ENCODE data around the gene UBA6.
"Not testable (repeated sequence)": the region's sequence is repeated elsewhere in the genome, so short reads cannot be mapped to it uniquely, and the experiment has no call there.

UBA6 gene

DNA sequence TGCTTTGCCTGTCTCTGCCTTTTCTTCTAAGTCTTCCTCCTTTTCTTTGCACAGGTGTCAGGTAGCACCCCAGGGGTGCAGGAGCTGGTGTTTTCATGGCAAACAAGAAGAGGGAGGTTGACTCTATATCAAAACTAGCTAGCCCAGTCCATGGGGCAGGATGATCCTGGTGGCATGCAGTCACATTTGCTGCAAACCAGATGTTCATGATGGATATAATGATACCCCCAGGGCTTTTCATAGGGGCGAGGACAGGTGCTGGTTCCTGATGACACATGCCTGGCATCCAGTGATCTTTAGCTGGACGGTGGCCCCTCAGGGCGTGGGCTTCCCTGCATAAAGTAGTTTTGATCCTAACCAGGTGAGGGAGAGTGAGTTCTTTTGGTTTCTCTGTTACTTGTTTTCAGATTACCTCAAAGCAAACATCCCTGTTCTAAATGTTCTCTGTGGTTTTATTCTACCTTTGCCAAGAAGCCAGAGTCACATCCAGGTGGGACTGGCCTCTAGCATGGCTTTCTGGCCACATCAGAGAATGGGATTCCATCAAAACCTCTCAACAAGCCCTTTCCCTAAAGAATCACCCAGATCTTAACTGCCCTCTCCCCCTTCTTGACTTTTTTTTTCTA is 11.2 kb upstream of the UBA6 start:
- Histone ChIP-seq H3K27me3 (ENCODE audit: control insufficient read depth, insufficient read depth, low read length) (no peaks in the 10 kb centered on the region), H3K4me3 (ENCODE audit: low read length) (no peak overlapping the region), H3K27ac (ENCODE audit: low read depth, low read length) (no peak overlapping the region), H3K4me1 (ENCODE audit: control insufficient read depth, insufficient read depth, low read length) (no peaks in the 10 kb centered on the region), H3K9ac (ENCODE audit: low read length) (no peak overlapping the region), H3K36me3 (ENCODE audit: control insufficient read depth, insufficient read depth, low read length) (no peaks in the 10 kb centered on the region)

DNA sequence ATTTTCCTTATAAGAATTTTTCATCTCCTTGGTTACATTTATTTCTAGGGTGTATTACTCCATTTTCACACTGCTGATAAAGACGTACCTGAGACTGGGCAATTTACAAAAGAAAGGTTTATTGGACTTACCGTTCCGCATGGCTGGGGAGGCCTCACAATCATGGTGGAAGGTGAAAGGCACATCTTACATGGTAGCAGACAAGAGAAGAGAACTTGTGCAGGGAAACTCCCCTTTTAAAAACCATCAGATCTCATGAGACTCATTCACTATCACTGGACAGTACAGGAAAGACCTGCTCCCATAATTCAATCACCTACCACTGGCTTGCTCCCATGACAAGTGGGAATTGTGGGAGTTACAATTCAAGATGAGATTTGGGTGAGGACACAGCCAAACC is 5.7 kb upstream of the UBA6 start:
- H3K4me1 ChIP-seq (ENCODE audit: control insufficient read depth, insufficient read depth, low read length); H3K9ac ChIP-seq (ENCODE audit: low read length); H3K4me3 ChIP-seq (ENCODE audit: low read length); H3K36me3 ChIP-seq (ENCODE audit: control insufficient read depth, insufficient read depth, low read length); H3K27me3 ChIP-seq (ENCODE audit: control insufficient read depth, insufficient read depth, low read length); H3K27ac ChIP-seq (ENCODE audit: low read depth, low read length): not testable (repeated sequence)

DNA sequence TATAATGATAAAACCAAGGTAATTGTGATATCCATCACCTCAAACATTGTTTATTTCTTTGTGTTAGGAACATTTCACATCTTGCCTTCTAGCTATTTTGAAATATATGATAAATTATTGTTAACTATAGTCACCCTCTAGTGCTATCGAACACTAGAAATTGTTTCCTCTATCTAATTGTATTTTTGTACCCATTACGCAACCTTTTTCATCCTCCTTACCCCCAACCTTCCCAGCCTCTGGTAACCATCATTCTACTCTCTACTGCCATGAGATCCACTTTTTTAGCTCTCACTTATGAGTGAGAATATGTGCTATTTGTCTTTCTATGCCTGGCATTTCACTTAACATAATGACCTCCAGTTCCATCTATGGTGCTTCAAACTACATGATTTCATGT is 3.9 kb upstream of the UBA6 start:
- Histone ChIP-seq H3K36me3 (ENCODE audit: control insufficient read depth, insufficient read depth, low read length) (no peaks in the 10 kb centered on the region), H3K27me3 (ENCODE audit: control insufficient read depth, insufficient read depth, low read length) (no peaks in the 10 kb centered on the region), H3K9ac (ENCODE audit: low read length) (no peak overlapping the region), H3K27ac (ENCODE audit: low read depth, low read length) (no peak overlapping the region), H3K4me3 (ENCODE audit: low read length) (no peak overlapping the region), H3K4me1 (ENCODE audit: control insufficient read depth, insufficient read depth, low read length) (no peaks in the 10 kb centered on the region)

DNA sequence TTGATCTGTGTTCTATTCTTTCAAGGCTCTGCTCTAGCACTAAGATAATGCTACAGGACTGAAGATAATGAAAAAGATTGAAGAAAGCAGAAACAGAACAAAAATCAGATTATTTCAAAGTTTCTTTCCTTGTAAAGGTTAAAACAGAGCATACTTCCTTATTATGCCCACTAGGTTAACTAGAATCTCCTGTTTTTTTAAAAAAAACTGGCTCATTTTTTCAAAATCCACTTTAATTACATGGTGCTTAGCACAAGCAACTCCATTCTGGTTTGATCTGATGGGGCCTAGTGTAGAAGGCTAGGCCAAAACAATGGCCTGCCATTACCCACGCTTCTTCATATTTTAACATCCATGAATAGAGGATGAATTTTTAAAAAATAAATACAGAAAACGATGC is 1.2 kb upstream of the UBA6 start:
- no peaks in the 10 kb centered on the region for H3K36me3 ChIP-seq (ENCODE audit: control insufficient read depth, insufficient read depth, low read length)
- H3K27ac ChIP-seq (ENCODE audit: low read depth, low read length) = no peak overlapping the region
- H3K27me3 ChIP-seq (ENCODE audit: control insufficient read depth, insufficient read depth, low read length) = no peaks in the 10 kb centered on the region
- H3K4me1 ChIP-seq (ENCODE audit: control insufficient read depth, insufficient read depth, low read length) = no peaks in the 10 kb centered on the region
- no peak overlapping the region for H3K9ac ChIP-seq (ENCODE audit: low read length)
- no peak overlapping the region for H3K4me3 ChIP-seq (ENCODE audit: low read length)

DNA sequence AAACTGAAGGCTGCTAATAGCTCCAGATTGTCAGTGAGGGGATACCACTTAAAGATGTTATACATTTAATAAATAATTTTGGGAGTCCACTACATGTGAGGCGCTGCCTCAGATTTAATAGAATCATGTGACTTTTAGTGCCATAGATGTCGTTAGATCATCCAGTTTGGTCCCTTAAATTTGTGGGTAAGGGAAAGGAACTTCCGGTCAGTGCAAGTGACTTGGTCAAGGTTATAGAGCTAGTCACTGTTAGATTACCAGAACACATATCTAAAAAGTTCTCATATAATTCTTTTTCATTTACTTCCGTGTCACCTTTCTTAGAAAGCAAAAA is 529 bp upstream of the UBA6 start:
- Histone ChIP-seq H3K27ac (ENCODE audit: low read depth, low read length) (peak overlapping the region; percentile 83), H3K4me3 (ENCODE audit: low read length) (peak overlapping the region; percentile 70), H3K36me3 (ENCODE audit: control insufficient read depth, insufficient read depth, low read length) (no peaks in the 10 kb centered on the region), H3K9ac (ENCODE audit: low read length) (no peak overlapping the region), H3K4me1 (ENCODE audit: control insufficient read depth, insufficient read depth, low read length) (no peaks in the 10 kb centered on the region), H3K27me3 (ENCODE audit: control insufficient read depth, insufficient read depth, low read length) (no peaks in the 10 kb centered on the region)

DNA sequence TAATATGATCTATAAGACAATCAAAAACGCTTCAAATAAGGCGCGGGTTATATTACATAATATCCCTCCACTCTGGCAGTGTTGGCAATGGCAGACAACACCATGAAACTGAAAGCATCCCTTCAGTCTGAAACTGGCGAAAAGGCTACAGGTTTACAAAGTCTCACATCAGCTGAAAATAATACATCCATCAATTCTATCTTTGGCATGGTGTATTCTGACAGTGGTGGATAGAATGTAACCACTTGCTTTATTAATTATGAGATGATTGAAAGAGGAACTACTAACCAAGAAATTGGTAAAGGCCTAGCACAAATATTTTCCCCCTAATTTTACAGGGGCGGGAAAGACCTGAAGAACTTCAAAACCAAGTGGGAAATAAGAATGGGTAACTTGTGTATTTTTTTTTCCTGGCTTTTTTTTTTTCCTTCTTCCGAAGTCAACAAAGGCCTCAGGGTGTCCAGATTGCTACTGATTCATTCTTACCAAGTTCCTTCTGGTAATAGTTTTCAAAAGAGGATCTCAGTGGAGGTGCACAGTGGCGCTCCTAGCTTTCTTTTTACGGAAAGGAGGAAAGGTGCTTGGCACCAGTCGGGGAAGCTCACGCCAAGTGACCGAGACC is 728 bp downstream of the UBA6 start:
- peak overlapping the region; percentile 91 for H3K4me3 ChIP-seq (ENCODE audit: low read length)
- H3K27ac ChIP-seq (ENCODE audit: low read depth, low read length) = peak overlapping the region; percentile 83
- H3K9ac ChIP-seq (ENCODE audit: low read length) = peak overlapping the region; percentile 92
- H3K36me3 ChIP-seq (ENCODE audit: control insufficient read depth, insufficient read depth, low read length) = no peaks in the 10 kb centered on the region
- H3K27me3 ChIP-seq (ENCODE audit: control insufficient read depth, insufficient read depth, low read length) = no peaks in the 10 kb centered on the region
- no peaks in the 10 kb centered on the region for H3K4me1 ChIP-seq (ENCODE audit: control insufficient read depth, insufficient read depth, low read length)

DNA sequence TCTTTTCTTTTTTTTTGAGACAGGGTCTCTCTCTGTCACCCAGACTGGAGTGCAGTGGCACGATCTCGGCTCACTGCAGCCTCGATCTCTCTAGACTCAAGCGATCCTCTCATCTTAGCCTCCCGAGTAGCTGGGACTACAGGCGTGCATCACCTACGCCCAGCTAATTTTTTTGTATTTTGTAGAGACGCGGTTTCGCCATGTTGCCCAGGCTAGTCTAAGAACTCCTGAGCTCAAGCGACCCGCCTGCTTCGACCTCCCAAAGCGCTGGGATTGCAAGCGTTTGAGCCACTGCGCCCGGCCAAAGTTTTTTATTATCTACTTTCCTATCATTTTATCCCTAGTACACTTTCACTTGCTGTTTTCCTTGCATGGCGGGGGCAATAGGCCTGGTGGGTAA is 1.4 kb downstream of the UBA6 start:
- Histone ChIP-seq H3K27ac (ENCODE audit: low read depth, low read length) (no peak overlapping the region), H3K27me3 (ENCODE audit: control insufficient read depth, insufficient read depth, low read length) (no peaks in the 10 kb centered on the region), H3K36me3 (ENCODE audit: control insufficient read depth, insufficient read depth, low read length) (no peaks in the 10 kb centered on the region), H3K4me3 (ENCODE audit: low read length) (peak overlapping the region; percentile 91), H3K9ac (ENCODE audit: low read length) (no peak overlapping the region), H3K4me1 (ENCODE audit: control insufficient read depth, insufficient read depth, low read length) (no peaks in the 10 kb centered on the region)

DNA sequence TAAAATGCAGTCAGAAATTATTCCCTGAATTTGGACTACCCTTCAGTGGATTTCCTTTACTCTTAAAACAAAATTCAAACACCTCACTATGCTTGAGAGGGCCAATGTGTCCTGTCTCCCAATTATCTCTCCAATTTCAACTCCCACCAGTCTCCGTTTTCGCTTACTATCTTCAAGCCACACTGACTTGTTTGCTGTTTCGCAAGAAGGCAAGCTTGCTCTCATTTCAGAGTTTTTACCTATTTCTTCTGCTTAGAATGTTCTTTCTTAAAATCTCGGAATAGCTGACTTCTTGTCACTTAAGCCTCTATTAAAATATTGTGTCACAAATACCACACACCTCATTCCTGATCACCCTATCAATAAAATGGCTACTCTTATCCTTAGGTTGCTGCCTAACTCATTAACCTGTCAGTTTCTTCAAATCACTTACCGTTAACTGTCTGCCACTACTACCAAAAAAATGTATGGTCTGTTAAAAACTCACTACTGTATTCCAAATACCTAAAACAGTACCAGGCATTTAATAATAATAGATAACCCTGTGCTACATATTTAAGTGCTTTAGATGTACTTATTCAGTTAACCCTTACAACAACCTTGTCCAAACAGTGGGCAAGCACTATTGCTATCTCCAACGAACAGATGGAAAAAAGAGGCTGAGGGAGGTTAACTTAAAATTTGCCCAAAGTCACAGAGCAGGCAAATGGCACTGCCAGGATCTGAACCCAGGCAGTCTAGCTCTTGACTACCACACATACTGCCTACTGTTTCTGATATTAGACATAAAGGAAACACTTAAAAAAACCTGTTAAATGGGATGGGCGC is 2.9 kb downstream of the UBA6 start:
- Histone ChIP-seq H3K27ac (ENCODE audit: low read depth, low read length) (no peak overlapping the region), H3K9ac (ENCODE audit: low read length) (no peak overlapping the region), H3K27me3 (ENCODE audit: control insufficient read depth, insufficient read depth, low read length) (no peaks in the 10 kb centered on the region), H3K36me3 (ENCODE audit: control insufficient read depth, insufficient read depth, low read length) (no peaks in the 10 kb centered on the region), H3K4me3 (ENCODE audit: low read length) (no peak overlapping the region), H3K4me1 (ENCODE audit: control insufficient read depth, insufficient read depth, low read length) (no peaks in the 10 kb centered on the region)

DNA sequence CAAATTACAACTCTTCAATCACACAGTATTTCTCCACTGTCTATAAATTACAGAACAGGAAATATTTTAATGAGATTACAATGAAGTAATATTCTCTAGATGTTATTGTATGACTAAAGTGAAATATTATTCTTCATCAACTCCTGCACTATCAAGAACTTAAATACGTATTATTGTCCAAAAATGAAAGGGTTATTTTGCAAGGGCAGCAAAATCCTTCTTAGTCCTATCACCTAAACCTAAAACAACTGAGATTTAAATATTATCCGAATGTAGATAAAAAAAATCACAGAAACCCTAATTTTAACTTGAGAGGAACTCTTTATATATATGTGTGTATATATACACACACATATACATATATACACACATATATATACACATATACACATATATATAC is 4.9 kb downstream of the UBA6 start:
- Histone ChIP-seq H3K4me1 (ENCODE audit: control insufficient read depth, insufficient read depth, low read length) (no peaks in the 10 kb centered on the region), H3K9ac (ENCODE audit: low read length) (no peak overlapping the region), H3K27ac (ENCODE audit: low read depth, low read length) (no peak overlapping the region), H3K36me3 (ENCODE audit: control insufficient read depth, insufficient read depth, low read length) (peaks cover 6% of the 10 kb centered on the region), H3K27me3 (ENCODE audit: control insufficient read depth, insufficient read depth, low read length) (no peaks in the 10 kb centered on the region), H3K4me3 (ENCODE audit: low read length) (no peak overlapping the region)

DNA sequence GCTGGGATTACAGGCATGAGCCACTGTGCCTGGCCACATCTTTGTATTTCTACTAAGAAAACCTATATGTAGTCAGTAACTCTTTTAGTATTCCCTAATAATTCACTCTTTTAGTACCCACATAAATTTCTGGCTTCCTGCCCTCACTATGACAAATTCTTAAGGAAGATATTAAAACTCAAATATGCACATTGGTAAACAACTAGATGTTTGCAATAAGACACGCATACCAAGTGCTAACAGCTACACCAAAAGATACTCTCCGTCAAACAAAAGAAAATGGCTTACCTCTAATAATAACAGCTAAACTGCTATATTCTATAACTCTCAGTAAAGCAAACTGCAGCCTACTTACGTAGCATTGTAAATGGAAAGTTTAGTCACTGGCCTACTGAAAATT is 6.3 kb downstream of the UBA6 start:
- Histone ChIP-seq H3K27me3 (ENCODE audit: control insufficient read depth, insufficient read depth, low read length) (no peaks in the 10 kb centered on the region), H3K4me3 (ENCODE audit: low read length) (no peak overlapping the region), H3K27ac (ENCODE audit: low read depth, low read length) (no peak overlapping the region), H3K36me3 (ENCODE audit: control insufficient read depth, insufficient read depth, low read length) (peaks cover 6% of the 10 kb centered on the region), H3K4me1 (ENCODE audit: control insufficient read depth, insufficient read depth, low read length) (no peaks in the 10 kb centered on the region), H3K9ac (ENCODE audit: low read length) (no peak overlapping the region)

DNA sequence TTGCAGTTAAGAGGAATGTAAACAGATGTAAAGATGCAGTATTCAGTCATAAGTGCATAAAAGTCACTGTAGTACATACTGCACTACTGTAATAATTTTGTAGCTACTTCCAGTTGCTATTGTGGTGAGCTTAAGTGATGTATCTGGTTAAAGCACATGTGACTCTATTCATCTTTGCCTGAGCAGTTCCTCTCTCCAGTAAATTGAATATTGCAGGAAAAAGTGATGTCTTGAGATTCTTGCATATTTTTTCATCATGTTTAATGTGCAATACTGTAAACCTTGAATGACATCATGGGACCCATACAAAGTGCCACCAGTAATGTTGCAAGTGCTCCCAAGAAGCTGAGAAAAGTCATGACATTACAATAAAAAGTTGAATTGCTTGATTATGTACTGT is 9.6 kb downstream of the UBA6 start:
- H3K27me3 ChIP-seq (ENCODE audit: control insufficient read depth, insufficient read depth, low read length) = no peaks in the 10 kb centered on the region
- H3K36me3 ChIP-seq (ENCODE audit: control insufficient read depth, insufficient read depth, low read length) = peaks cover 6% of the 10 kb centered on the region

DNA sequence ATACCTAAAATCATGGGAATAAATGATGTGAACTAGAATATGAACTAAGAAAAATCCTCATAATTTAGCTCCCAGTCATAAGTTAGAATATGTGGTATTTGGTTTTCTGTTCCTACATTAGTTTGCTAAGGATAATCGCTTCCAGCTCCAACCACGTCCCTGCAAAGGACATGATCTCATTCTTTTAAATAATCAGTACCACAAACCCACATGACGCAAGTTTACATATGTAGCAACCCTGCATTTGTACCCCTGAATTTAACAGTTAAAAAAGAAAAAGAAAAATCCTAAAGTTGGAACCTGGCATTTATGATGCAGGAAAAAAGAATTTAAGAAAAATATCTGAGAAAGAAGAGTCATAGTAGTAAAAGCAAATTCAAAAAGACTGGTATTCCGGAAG is 13.3 kb downstream of the UBA6 start:
- Histone ChIP-seq H3K36me3 (ENCODE audit: control insufficient read depth, insufficient read depth, low read length) (peaks cover 2% of the 10 kb centered on the region), H3K4me3 (ENCODE audit: low read length) (no peak overlapping the region), H3K27ac (ENCODE audit: low read depth, low read length) (no peak overlapping the region), H3K9ac (ENCODE audit: low read length) (no peak overlapping the region), H3K4me1 (ENCODE audit: control insufficient read depth, insufficient read depth, low read length) (no peaks in the 10 kb centered on the region), H3K27me3 (ENCODE audit: control insufficient read depth, insufficient read depth, low read length) (no peaks in the 10 kb centered on the region)

More for the DNA sequence above, 9.6 kb downstream of the UBA6 start:
- no peak overlapping the region for H3K9ac ChIP-seq (ENCODE audit: low read length)
- no peak overlapping the region for H3K4me3 ChIP-seq (ENCODE audit: low read length)
- no peak overlapping the region for H3K27ac ChIP-seq (ENCODE audit: low read depth, low read length)
- no peaks in the 10 kb centered on the region for H3K4me1 ChIP-seq (ENCODE audit: control insufficient read depth, insufficient read depth, low read length)

DNA sequence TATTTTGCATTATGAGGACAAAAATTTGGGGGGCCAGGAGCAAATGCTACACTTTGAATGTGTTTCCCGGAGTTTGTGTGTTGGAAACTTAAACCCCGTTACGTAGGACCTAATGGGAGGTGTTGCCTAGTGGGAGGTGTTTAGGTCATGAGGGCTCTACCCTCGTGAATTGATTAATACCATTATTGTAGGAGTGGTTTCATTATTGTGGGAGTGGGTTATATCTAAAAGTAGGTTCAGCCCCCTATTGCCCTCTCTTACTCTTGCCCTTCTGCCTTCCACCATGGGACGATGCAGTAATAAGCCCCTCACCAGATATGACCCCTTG is 15.5 kb downstream of the UBA6 start:
- Histone ChIP-seq H3K27ac (ENCODE audit: low read depth, low read length) (no peak overlapping the region), H3K9ac (ENCODE audit: low read length) (no peak overlapping the region), H3K36me3 (ENCODE audit: control insufficient read depth, insufficient read depth, low read length) (no peaks in the 10 kb centered on the region), H3K27me3 (ENCODE audit: control insufficient read depth, insufficient read depth, low read length) (no peaks in the 10 kb centered on the region), H3K4me1 (ENCODE audit: control insufficient read depth, insufficient read depth, low read length) (no peaks in the 10 kb centered on the region), H3K4me3 (ENCODE audit: low read length) (no peak overlapping the region)

All from rectal smooth muscle tissue (tissue), 1 donor.